ENCODE measurements around the gene CACNA2D2. TPM values are rescaled to one million over a fixed set of nuclear protein-coding genes. Genes with fewer than 3 reads are reported as not detected.

Gene CACNA2D2
- 1.5 TPM for total RNA-seq

DNA sequence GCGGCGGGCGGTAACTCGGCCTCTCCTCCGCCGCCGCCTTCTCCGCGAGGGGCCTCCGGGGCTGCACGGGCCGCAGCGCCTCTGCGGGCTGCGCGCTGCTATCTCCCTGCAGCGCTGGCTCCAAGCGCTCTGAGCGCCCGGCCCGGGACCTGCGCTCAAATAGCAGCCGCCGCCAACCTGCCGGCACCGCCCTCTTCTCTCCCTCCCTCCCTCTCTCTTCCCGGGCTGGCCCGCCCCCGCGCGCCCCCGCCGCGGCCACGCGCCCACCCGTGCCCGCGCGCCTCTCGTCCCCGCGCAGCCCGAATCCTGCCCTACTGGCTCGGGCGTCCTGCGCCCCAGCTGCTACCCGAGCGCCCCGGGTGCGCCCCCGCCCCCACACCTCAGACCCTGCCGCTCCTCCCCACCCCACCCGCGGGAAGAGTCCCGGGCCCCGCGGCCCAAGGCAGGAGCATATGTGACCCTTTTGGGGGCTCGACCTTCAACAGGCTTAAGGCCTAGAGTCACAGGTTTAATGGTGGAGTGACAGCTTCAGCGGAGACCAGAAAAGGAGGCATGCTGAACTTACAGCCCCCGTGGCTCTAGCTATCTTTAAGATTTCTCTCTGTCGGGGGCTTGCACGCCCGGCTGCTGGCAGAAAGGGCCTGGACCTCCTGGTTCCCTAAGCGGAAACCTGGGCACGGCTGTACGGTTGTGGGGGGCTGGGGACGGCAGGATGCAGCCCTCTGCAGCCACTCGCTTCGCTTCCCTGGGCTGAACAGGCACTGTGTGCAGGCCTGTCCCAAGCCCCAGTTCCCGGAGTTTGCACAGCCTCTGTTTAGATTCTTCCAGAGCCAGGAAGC is at the start of gene CACNA2D2:
Gene CACNA2D2 (minus strand): TSS at position 131 of the 839 bp plus-strand sequence. CDS start 211 bp downstream, outside the sequence.
- Histone ChIP-seq H3K4me3 (ENCODE audit: low read length) (peak within 1 kb of the TSS; percentile 35), H3K27me3 (ENCODE audit: insufficient read depth, low read length) (peaks cover 21% of the 10 kb centered on the region), H3K9me3 (ENCODE audit: low read depth, low read length) (no peaks in the 10 kb centered on the region), H3K4me1 (ENCODE audit: insufficient read depth, low read length) (peaks cover 14% of the 10 kb centered on the region)

DNA sequence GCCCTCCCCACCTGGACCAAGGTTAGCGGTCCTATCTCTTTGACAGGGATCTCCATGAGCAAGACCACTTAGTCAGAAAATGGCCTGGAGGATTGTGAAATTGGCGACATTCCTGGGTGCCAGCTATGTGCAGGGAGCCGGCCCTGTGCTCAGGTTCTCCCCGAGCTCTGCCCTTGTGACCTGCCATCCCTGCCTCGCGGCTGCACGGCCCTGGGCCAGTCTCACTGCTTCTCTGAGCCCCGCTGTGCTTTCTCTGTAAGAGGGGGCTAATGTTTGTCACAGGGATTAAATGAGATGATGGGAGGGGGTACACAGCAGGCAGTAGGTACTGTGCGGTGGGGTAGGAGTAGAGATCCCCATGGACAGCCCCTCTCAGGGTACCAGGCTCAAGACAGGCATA is 49.2 kb upstream of the CACNA2D2 start:
- H3K4me1 ChIP-seq (ENCODE audit: insufficient read depth, low read length): no peaks in the 10 kb centered on the region
- no peaks in the 10 kb centered on the region for H3K27me3 ChIP-seq (ENCODE audit: insufficient read depth, low read length)
- H3K4me3 ChIP-seq (ENCODE audit: low read length): no peak overlapping the region
- H3K9me3 ChIP-seq (ENCODE audit: low read depth, low read length): no peaks in the 10 kb centered on the region

DNA sequence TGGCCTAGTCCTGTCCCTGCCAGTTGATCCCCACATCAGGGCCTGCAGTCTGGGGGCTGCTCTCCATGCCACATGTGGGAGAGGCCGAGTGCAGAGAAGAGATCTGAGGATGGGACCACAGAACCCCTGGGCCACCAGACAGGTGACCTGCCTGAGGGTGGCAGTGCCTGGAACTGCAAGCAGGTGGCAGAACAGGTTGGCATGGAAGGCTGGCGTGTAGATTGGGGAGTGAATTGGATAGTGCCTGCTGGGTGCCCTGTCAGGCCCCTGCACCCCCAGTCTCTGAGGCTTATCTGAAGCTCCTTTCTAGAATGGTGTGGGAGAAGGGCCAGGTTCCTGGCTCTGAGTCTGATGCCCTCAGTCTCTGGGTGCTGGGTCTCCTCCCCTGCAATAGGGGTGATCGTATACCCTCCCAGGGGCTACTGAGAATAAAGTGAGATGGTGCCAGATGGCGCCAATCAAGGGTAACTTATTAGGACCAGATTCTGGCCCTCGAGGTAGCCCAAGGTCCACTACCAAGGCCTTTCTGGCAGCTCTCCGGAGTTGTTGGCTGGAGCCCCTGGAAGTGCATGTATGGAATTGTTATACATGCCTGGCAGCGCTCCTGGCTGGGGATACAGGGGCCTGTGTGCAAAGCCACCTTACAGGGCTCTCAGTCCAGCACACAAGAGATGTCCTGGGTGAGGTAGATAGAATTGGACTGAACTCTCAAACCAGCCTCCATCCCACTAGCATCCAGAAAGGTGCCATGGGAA is 48.4 kb upstream of the CACNA2D2 start:
- Histone ChIP-seq H3K27me3 (ENCODE audit: insufficient read depth, low read length) (no peaks in the 10 kb centered on the region), H3K4me1 (ENCODE audit: insufficient read depth, low read length) (no peaks in the 10 kb centered on the region), H3K4me3 (ENCODE audit: low read length) (no peak overlapping the region), H3K9me3 (ENCODE audit: low read depth, low read length) (no peaks in the 10 kb centered on the region)

DNA sequence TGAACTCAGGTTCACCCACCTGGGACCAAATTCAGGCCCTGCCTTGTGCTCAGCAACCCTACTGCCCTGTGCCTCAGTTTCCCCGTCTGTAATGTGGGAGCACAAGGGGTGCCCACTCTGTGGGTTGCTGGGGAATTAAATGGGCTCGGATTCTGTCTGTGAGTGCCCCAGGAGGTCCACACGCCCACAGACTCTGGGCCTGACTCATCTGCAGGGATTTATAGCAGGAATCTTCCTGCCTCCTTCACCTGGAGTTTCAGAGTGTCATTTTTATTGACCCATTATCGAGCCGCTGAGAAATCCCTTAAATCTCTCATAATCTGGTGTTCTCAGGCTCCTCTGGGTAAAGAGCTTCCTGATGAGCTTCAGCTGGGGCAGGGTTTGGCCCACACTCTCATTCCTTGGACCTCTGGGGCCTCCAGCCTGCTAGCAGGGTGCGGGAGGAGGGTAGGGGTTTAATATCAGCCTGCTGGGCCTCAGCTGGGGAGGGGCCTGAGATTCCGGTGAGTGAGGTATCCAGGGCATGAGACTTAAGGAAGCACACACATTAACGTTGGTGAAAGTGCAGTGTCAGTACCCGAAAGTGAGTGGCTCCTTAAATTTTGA is 47.7 kb upstream of the CACNA2D2 start:
- H3K9me3 ChIP-seq (ENCODE audit: low read depth, low read length): no peaks in the 10 kb centered on the region
- H3K27me3 ChIP-seq (ENCODE audit: insufficient read depth, low read length): no peaks in the 10 kb centered on the region
- no peak overlapping the region for H3K4me3 ChIP-seq (ENCODE audit: low read length)
- H3K4me1 ChIP-seq (ENCODE audit: insufficient read depth, low read length): no peaks in the 10 kb centered on the region

DNA sequence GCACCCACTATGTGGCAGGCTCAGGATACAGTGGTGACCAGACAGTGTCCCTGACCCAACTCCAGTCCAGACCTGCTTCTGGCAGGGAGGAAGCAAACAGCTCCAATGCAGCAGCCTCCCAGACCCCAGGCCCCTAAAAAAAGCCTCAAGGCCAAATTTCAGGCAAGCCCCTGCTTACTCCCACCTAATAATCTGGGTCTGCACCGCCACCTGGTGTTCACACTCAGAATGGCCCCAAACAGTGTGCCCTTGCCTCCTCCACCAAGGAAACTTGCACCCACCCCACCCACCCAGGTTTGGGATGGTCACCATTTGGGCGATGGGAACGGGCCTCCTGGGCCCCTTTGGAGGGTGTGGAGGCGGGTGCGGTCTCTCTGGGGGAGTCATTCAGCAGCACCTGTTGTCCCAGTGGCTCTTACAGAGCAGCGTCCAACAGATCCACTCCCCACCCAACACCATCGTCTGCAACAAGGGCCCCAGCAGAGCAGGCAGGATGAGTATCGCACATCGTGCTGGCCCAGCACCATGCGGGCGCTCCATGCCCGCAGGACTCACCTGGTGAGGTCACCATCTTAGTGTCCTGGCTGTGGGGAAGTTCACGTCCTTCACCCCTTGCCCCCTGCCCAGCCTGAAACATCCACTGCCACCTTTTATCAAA is 46.8 kb upstream of the CACNA2D2 start:
- Histone ChIP-seq H3K27me3 (ENCODE audit: insufficient read depth, low read length) (no peaks in the 10 kb centered on the region), H3K4me1 (ENCODE audit: insufficient read depth, low read length) (peaks cover 2% of the 10 kb centered on the region), H3K9me3 (ENCODE audit: low read depth, low read length) (no peaks in the 10 kb centered on the region), H3K4me3 (ENCODE audit: low read length) (no peak overlapping the region)

DNA sequence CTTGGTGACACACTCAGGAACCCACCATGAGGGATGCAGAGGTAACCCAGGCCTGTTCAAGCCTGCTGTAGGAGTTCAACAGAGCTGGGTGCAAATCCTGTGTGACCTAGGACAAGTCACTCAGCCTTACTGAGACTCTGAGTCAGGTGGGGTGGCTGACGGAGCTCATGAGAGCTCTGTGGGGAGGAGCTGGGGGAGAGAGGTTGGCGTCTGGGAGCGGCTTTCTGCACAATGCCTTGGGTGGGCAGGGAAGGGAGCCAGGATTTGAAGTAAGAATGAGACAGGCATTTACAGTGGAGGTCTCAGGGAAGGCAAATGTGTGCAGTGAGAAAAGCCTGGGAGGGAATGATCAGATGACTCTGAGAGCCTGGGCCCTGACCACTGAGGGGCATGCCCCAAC is 45.8 kb upstream of the CACNA2D2 start:
- Histone ChIP-seq H3K27me3 (ENCODE audit: insufficient read depth, low read length) (no peaks in the 10 kb centered on the region), H3K4me1 (ENCODE audit: insufficient read depth, low read length) (peaks cover 2% of the 10 kb centered on the region), H3K4me3 (ENCODE audit: low read length) (no peak overlapping the region), H3K9me3 (ENCODE audit: low read depth, low read length) (no peaks in the 10 kb centered on the region)

DNA sequence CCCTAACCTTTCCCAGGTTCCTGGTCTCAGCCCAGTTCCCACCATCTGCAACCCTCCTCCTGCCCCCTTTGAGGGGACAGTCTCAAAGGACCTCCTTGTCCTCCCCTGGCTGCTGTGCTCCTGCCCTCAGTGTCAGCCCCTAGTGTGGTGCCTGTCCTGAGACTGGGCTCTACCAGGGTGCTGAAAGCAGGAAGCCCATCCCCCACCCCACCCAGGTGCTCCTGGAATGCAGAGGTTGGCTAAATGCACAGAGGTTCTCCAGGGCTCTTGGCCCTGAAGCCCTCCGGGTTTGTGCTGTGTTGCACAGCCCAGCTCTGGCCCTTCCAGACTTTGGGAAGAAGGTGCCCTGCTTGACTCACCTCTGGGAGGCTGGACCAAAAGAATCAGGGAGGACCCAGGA is 42.3 kb upstream of the CACNA2D2 start:
- no peaks in the 10 kb centered on the region for H3K9me3 ChIP-seq (ENCODE audit: low read depth, low read length)
- no peaks in the 10 kb centered on the region for H3K27me3 ChIP-seq (ENCODE audit: insufficient read depth, low read length)
- peaks cover 2% of the 10 kb centered on the region for H3K4me1 ChIP-seq (ENCODE audit: insufficient read depth, low read length)
- H3K4me3 ChIP-seq (ENCODE audit: low read length): no peak overlapping the region

DNA sequence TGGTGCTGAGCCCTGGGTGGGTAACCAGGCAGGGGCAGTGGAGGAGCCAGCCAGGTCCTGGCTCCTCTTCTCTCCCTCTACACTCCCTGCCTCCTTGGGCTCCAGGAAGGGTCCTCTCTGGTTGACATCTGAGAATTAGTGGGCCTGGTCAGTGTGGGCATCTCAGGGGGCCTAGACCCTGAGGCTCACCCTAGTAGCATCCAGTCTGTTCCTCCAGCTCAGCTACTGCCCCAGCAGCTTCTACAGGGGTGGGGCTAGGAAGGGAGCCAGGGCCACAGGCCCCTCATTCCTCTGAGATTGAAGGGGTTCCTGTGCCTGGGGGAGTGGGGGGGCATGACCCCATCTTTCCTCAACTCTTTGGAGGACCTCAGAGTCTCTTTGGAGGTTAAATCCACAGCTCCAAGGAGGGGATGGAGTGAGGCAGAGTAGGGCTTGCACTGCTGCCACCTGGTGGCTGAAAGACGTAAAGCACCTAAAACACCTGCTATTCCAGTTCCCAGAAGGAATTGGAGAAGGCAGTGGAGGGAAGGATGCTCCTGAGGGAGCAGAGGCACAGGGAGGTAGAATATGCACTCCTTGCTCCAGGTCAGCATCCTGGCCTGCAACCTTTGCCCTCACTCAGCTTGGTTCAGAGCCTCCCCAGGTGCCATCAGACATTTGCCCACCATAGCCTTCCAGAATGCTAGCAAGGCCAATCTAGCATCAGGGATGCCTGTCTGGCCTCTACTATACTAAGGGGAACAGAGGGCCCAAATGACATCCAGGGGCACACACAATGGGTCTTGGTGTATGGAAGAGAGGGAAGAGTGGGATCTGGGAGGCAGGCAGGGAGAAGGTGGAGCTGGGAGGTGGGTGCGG is 39.0 kb upstream of the CACNA2D2 start:
- Histone ChIP-seq H3K27me3 (ENCODE audit: insufficient read depth, low read length) (no peaks in the 10 kb centered on the region), H3K9me3 (ENCODE audit: low read depth, low read length) (no peaks in the 10 kb centered on the region), H3K4me1 (ENCODE audit: insufficient read depth, low read length) (peaks cover 2% of the 10 kb centered on the region), H3K4me3 (ENCODE audit: low read length) (no peak overlapping the region)

DNA sequence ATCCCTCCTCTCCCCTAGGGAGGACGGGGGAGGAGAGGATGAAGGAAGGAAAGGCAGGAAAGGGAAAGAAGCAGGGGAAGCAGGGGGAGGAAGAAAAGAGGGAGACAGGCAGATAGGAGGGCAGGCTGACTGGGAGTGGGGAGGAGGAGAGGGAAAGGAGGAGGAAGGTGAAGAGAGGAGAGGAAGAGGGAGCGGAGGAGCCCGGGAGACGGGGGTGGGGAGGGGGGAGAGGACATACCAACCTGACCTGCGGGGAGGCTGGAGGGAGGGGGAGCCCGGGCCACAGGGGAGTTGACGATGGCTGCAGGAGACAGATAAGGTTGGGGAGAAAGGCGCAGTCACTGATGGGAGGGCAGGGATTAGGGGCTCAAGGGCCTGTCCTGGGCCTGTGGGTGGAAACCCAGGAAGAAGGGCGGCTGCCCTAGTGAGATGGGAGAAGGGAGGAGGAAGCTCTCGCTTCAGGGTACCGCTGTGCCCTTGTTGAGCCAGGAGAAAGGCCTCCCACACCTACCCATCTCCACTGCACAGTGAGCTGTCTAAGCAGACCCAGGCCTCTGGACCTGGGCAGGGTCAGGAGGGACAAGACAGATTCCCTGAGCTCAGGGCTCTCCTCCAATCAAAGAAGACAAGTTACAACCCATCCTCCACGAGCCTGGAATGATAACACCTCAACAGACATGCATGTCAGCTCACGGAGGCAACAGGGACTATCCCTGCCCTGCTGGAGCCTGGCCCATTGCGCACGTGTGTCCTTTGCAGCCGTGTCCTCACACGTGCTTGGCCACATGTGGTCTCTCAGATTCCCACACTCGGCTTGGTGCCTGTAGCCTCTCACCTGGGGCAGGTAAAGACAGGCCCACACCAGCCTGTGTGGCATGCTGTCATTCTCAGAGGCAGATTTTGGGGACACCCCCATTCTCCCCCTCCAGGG is 36.2 kb upstream of the CACNA2D2 start:
- Histone ChIP-seq H3K9me3 (ENCODE audit: low read depth, low read length) (no peaks in the 10 kb centered on the region), H3K4me3 (ENCODE audit: low read length) (no peak overlapping the region), H3K27me3 (ENCODE audit: insufficient read depth, low read length) (no peaks in the 10 kb centered on the region), H3K4me1 (ENCODE audit: insufficient read depth, low read length) (no peaks in the 10 kb centered on the region)

DNA sequence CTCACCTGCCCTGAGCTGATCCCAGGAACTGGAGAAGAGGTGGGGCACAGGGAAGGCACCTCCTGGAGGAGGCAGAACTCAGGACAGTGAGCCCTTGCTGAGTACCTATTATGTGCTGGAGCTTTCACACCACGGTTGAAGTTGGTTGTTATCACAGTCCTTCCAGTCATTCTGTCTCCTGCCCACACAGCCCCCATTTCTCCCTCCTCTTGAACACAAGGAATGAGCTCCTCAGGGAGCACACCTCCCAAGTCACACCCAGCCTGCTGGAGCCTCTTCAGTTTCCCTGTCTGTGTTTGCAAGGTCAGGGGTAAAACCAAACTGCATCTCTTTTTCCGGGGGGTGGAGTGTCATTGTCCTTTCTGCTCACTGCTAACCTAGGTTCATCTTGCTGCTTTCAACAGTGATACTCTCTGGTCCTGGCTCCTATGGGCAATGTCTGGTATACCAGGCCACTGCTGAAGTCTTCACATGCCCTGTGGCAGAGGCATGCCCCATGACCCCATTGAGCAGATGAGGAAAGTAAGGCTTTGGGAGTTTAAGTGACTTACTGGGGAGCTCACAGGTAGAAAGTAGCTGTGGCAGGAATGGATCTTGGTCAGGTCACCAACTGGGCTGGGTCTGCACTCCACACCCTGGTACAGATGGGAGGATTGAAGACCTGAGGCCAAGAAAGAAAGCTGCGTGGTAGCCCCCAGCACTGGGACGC is 34.1 kb upstream of the CACNA2D2 start:
- no peak overlapping the region for H3K4me3 ChIP-seq (ENCODE audit: low read length)
- H3K9me3 ChIP-seq (ENCODE audit: low read depth, low read length): no peaks in the 10 kb centered on the region
- no peaks in the 10 kb centered on the region for H3K27me3 ChIP-seq (ENCODE audit: insufficient read depth, low read length)
- H3K4me1 ChIP-seq (ENCODE audit: insufficient read depth, low read length): no peaks in the 10 kb centered on the region

DNA sequence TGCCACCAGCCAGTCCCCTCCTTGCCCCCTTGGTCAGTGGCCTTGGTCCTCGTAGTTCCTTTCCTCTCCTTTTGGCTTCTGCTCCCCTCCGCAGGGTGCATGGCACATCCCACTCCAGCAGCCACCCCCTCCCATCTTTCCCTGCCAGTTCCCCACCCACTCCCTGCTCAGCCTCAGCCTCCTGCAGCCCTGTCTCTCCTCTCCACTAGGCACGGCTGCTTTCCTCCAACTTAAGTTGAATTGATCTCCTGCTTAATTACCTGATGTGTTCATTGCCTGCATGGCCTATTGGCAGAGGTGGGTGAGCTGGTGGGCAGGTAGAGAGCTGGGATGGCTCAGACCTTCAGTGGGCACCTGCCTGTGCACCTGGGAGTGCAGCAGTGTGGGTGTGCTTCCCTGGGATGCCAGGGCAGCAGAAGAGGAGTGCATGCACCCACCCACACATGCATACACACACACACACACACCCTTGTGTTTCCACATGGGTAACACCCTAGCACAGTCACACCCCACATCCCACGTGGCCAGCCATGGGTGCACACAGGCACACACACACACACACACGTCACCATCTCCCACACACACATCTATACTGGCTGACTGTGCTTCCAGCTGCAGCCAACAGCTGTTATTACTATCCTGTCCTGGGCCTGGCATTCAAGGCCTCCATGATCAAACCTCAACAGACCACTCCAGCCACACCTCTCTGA is 33.2 kb upstream of the CACNA2D2 start:
- H3K4me1 ChIP-seq (ENCODE audit: insufficient read depth, low read length): no peaks in the 10 kb centered on the region
- H3K27me3 ChIP-seq (ENCODE audit: insufficient read depth, low read length): peaks cover under 1% of the 10 kb centered on the region
- H3K9me3 ChIP-seq (ENCODE audit: low read depth, low read length): no peaks in the 10 kb centered on the region
- no peak overlapping the region for H3K4me3 ChIP-seq (ENCODE audit: low read length)

DNA sequence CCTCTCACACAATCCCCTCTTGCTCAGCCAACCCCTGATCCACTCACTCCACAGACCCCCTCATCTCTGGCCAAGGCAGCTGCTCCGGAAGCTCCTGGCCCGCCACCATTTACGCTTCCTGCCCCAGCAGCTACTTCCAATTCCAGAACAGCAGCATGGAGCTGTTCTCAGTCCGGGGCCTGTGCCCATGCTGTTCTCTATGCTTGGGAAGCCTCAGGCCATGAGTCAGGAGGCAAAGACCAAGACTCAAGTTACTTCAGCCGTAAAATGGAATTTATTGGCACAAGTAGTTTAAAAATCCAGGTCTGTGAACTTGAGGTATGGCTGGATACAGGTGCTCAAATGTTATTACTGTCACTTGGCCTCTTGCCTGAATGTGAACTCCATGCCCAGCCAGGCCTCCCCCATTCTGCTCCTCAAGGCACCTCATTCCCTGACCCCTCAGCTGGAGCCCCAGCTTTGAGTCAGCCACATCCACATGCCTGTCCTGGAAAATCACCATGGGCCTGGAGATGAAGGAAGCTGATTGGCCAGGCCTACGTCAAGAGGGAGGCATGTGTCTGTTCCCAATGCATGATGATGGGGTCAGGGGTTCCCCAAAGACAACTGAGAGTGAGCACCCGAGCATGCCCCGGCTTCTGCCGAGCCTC is 31.4 kb upstream of the CACNA2D2 start:
- Histone ChIP-seq H3K27me3 (ENCODE audit: insufficient read depth, low read length) (peaks cover 6% of the 10 kb centered on the region), H3K9me3 (ENCODE audit: low read depth, low read length) (no peaks in the 10 kb centered on the region), H3K4me1 (ENCODE audit: insufficient read depth, low read length) (no peaks in the 10 kb centered on the region), H3K4me3 (ENCODE audit: low read length) (no peak overlapping the region)
